HG03520 (cell line): ENCODE data around the gene RASGRP3.
"Not testable (repeated sequence)": the region's sequence is repeated elsewhere in the genome, so short reads cannot be mapped to it uniquely, and the experiment has no call there.

Experiments
- ATAC-seq: cut with Tn5 transposase; IDR thresholded peaks from one replicate; pipeline ENCODE4 v1.9.1; 2021; ENCODE audit warnings: mild to moderate bottlenecking, moderate library complexity; ENCODE audit not compliant: unreplicated experiment

Gene RASGRP3

DNA sequence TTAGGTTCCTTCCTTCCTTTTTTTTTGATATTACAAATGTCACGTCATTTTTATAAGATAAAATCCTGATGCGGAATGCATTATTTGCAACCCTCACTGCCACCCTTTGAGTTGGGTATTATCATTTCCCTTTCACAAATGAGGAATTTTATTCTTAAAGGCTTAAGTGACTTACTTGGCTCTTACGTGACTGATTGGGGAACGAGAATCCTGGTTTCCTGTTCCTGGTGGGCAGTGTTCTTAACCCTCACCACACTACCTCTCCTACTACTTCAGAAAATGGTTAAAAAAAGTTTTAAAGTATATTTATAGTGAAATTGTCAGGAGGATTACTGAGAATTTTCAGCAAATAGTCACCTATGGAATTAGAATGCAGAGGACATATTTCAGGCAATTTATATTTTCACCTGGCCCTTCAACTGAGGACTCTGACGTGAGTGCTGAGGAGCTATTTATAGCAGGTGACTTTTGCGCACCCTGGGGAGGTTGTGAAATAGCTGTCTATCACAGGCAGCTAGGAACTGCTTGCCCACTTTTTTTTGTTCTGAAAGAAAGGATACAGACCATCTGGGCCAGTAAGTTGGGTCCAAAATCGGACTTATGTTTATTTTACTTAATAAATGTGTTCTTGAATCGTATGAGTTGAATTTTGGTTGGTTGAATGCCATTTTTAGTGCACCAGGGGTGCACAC, 18.7 kb upstream of the RASGRP3 start:
- no peak for ATAC-seq

DNA sequence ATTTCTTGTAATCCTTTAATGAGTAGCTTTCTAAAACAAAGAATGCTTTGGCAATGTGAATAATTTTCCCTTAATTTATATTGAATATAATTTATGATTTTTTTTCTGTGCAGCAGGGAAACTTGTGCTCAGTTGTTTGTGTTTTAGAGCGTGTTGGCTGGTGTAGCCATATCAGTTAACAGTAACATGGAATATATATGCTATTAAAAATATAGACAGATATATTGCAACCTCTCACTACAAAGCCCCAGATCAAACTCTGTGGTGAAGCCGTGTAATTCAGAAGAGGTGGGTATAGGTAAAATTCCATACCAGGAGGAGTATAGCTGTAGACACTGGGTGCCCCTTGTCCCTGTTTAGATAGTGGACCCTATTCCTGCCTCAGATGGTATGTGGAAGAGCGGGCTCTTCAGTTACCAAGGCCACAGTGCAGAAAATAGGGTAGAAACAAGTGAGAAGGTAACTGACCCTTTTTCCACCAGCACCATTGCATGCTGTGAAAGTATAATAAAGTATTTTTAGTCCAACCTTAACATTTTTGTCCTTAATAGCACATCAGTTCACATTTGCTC, 18.1 kb upstream of the RASGRP3 start:
- no peak for ATAC-seq

DNA sequence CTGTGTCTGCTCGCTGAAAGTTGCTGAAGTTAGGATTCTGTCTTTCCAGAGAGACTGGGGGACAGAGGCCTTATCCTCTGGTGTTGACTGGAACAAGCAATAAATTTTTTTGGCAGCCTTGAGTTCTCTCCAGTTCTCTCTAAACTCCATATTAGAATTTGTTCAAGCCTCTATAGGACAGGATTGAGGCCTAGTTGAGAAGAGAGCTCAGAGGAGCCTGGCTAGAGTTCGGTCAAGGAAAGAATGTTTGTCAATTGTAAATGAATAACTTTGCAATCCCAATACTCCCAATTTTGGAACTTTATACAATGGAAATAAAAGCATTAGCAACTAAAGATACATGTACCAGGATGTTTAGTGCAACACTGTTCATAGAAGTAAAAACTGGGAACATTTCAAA, 16.7 kb upstream of the RASGRP3 start:
- ATAC-seq = no peak

DNA sequence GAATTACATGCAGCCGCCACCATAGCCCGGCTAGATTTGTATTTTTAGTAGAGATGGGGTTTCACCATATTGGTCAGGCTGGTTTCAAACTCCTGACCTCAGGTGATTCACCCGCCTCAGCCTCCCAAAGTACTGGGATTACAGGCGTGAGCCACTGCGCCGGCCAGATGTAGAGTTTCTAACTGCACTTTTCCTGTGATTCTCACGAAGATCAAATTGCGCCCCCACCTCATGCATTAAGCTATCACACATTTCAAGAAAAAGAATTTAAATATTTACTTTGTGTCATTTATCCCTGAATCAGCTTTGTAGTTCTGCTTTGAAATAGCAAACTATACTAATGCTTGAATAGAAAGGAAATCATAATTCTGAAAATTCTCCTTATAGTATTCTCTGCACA, 13.9 kb upstream of the RASGRP3 start:
- not testable (repeated sequence) for ATAC-seq

DNA sequence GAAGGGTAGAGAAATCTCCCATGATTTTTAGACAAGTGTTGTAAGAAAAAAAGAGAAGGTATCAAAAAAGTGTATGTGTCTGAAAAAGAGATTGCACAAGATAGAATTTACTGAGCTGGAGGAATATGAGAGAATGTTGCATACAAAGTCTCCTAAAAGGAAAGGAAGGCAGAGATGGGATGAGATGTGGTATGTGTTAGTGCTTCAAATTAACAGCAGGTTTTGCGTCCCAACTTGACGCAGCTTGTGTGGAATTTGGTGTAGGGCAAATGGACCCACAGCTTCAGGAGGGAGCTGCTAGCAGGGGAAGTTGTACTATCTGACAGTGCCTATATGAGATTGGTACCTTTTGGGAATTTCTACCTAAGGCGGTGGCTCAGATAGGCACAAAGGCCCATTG, 9.0 kb upstream of the RASGRP3 start:
- ATAC-seq = no peak

DNA sequence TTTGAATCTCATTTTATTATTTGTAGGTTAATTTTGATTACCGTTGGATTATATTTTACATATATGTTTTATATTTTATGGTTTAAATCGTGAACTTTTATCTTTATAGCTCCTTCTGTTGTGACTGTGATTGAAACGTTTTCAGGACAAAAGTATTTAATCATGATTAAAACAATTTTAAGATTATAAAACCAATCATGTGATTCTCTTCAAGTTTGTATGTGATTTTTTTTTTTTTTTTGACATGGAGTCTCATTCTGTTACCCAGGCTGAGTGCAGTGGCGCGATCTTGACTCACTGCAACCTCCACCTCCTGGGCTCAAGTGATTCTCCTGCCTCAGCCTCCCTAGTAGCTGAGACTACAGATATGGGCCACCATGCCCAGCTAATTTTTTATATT, 7.2 kb upstream of the RASGRP3 start:
- no peak for ATAC-seq

DNA sequence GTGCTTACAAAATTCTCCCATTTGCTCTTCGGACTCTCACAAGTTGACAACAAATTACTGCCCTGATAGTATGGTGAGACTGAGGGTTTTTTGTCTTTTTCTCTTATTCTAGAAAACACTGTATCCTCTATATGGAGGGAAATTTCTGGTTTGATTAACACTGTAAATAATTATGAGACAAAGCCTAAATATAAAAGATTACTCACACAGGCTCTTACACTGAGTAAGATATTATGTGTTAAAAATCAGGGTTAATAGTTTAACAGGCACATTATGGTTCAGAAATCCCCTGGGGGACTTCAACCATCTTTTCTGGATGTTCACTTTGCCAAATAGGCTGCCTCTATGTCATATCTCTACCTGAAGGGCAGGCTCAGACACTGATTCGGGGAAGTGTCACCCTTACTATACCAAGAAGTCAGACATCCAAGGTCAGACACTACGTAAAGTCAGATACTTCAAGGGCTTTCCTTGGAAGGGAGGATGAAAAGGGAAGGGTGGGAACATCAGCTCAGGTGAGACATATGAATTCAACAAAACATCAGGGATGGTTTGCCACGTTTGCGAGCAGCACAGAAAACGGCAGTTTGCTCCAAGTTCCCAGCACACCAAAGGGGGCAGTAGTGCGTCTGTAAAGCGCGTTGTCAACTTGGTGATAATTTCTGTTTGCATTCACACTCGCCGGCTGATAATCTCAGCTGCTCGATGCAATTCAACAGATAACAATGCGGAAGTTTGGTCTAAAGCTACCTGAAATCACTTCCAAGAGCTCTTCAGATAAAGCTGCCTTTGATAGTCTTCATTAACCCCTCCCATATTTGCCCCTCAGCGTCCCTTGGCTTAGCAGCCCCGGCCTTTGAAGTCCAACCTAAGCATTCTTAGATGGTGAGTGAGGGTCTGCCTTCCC, 972 bp upstream of the RASGRP3 start:
- ATAC-seq = peak; percentile 47

DNA sequence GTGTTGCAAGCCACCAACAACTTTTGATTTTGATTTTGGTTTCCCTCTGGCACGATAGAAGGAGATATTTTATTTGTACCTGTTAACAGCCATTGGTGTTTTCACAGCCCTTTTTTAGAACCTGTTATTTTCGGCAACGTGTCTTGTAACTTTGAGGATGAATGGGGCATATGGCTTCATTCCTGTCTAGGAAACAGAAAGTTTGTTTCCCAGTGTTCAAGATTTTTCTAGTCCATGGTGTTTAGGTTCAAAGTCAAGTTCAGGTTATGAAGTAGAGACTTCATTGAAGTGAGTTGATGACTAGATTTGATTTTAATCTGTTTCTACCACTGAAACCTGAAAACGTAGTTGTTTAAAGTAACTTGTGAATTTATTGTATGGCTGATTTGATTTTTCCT, 343 bp downstream of the RASGRP3 start:
- ATAC-seq = no peak

DNA sequence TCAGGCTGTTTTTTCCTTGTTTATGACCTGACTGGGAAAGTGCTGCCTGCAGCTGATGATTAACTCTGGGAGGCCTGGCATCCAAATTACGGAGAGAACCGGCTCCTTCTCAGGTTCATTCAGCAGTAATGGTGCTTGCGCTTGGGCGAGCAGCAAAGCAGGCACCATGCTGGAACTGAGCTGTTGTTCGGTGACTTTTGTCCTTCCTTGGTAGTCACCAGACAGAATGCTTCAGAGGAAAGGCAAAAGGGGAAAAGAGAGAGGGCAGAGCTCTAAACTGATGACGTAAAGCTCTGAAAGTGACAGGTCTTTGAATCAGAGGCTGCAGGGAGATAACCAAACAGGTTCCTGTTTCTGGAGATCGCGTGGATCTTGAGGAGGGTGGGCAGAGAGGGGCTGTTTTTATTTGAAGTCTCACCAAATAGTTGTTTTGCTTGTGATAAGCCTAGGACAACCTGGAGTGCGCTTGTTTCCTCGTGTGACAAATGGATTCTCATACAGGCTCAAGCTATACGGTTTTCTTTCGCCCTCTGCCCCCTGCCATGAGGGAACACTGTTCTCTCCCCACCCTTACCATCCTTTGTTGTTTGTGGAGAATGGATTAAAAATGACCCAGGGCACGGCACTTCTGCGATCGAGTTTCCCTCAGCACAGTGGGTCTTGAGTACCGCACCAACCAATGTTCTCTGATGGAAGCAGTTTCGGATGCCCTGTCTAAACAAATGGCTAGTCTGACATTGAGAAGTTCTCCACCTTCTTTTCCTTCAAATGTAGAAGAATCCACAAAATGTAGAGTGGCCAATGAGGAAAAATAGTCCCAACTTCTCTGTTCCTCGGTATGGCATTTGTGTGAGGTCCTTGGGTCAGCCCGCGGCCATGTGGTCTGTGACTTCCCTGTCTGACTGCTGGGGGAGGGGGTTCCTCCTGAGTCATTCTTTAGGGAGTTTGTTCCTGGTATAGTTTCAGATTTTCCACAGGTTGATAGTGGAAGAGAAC, 1.3 kb downstream of the RASGRP3 start:
- ATAC-seq = peak; percentile 20

DNA sequence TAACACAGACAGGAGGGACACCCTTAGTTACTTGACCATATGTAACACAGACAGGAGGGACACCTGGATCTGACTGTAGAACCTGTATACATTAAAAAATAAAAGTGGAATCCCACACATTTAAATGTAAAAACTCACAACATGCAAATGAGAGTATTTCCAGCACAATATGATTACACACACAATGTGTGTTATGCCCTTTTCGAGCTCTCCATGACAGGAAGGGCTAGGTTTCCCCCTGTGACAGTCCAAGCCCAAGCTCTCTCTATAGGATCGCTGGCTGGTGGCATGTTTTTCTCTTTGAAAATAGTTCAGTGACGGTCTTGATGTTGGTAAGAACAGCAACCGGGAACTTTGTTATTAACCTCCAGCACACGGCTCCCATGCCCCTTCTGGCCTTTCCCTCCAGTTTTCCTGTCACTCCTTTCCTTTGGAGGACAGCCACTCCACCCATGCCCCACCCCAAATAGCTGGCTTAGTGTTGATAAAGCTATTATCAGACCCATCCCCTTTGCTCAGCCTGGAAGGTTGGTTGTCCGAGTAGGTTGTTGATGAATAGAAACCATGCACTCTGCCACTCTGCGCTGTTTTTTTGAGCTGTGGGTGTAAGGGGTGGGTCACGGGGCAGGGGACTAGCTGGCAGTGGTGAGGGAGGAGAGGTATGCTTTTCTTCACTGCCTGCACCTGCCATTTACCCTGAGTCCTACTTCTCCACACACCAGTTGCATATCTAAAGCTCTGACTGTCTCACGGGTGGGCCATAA, 2.7 kb downstream of the RASGRP3 start:
- no peak for ATAC-seq

DNA sequence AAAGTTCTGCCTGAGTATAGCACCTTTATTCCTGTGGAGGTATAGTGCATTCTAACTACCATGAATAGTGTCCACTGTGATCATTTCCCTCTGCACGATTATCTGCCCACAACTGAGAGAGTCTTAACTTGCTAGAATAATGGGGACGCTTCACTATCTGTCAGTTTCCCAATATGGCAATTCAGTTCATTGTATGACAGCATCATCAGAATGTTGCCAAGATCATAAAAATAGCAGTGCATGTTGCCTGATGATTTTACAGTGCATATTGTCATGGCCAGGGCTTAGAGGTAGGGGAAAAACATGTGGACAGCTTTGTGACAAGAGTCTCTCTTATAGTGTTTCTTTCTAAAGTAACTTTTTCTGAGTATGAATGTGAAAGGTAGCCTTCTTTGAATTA, 6.1 kb downstream of the RASGRP3 start:
- no peak for ATAC-seq

DNA sequence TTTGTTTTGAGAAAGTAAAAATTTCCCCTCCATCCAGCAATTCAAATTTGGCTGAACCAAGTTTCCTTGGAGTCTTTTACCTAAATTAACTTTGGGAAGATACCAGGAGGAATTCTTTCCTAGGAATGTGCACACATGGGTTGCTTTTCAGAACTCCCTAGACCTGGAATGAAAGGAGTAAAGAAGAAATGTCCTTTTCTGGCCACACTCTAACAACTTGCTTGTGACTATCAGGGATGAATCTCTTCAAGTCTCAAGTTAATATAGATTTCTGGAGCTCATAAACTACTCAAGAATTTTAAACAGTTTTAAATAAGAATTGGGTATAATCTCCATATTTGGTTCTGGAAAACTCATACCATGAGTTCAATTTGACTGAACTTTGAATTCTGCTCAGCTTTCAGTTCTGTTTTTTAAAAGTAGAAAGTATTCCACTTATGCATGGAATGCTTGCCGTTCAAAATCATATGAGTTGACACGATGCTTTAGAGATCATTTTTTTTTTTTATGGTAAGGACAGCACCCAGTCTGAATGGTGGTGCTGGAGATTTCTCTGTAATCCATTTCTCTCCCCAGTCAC, 7.7 kb downstream of the RASGRP3 start:
- peak; percentile 13 for ATAC-seq

DNA sequence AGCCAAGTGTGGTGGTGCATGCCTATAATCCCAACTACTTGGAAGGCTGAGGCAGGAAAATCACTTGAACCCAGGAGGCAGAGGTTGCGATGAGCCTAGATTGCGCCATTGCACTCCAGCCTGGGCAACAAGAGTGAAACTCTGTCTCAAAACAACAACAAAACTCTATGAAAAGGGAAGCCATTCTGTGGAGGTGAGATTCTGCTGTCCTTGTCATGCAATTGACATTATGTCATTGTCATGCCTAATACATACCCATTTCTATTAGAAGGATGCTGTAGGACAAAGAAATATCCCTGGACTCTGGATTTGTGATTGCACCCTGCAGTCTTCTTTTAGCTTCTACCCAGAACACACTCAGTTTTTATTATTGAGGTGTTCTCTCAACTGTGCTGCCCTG, 8.6 kb downstream of the RASGRP3 start:
- ATAC-seq = no peak

DNA sequence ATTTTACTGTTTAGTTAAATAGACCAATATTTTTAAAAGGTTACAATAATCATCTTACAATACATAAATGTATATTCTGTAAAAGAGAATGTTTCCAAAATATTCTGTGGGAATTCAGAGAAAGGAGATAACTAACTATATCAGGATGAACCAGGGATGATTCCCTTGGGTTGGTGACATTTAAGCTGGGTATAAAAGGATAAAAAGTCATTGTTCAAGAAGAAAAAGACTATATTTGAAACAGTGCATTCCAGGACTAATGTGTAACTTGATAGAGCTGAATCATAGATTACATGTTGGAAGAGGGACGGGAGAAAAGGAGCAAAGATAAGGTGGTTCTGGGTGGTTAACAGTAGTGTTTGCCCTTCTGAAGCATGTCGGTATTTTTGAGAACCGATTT, 10.1 kb downstream of the RASGRP3 start:
- ATAC-seq = no peak

DNA sequence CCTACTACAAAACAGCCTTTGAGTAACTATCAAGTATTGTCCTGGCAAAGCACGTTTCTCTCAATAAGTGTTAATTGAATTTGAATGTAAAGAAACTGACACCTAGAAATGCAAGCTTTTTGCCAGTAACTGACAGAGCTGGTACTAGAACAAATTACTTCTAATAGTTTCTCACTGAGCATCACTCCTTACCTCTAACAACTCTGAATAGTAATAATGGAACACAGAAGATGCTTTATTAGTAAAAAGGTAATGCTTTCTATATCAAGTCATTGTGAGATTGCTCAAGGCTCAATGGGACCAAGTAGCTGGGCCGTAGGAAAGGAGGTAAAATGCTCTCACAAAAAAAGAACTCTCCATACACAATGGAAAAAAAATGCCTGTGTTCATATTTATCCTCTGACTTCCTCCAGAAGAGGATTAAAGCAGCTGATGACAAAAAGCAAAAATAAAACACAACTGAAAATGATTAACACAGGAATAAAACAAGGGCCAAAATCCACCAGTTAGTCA, 11.8 kb downstream of the RASGRP3 start:
- ATAC-seq = peak; percentile 49

DNA sequence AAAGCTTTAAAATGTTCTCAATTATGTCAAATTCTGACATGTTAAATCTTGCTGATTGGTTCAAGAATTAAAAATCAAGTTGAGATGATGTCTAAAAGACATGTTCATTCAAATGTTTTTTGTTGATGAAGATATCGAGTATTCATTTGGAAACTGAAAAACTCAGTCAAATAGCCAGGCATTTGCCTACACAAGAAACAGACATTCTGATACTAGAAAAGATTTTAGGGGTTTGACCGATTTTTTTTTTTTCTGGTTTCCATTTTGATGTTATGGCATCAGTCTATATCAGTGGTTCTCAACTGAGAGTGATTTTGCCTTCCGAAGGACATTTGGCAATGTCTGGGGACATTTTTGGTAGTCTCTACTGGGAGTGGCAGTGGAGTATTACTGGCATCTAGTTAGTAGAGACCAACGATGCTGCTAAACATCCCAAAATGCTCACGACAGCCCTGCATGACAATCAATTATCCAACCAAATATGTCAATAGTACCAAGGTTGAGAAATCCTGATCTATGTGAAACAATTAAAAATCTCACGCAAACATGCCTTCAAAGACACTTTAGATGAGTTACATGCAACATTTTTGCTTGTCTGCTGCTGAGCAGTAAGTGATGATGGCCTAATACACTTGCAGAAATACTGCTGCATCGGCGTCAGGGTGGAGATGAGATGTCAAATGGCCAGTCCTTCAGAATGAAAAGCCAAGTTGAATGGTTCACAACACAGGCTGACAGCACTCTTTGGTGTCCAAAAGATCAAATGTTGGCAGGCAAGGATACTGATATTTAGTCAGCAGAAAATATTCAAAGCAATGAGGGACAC, 12.5 kb downstream of the RASGRP3 start:
- ATAC-seq = peak; percentile 40

DNA sequence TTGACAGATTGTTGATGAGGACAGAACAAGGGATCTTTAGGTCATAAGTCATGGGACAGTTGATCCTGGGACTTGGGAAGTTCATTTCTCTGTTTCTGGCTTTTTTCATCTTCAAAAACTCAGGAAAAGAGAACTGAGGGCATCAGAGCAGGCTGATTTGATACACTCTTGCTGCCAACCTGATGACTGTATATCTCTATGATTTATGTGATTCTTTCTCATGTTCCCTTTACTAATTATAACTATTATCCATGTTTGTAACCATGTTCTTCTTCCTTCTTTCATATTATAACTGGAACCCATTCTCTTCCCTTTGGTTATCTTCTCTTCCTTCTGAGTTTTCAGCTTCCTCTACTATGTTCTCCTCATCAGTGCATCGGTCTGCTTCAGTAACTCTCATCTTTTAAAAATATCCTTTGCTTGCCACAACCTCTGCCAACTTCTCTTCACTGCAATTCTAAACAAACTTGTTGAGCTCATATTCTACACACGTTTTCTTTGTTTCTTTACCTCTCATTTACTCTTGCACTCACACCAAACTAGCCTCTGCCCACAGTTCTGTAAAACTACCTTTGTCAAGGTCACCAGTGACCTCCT, 13.5 kb downstream of the RASGRP3 start:
- no peak for ATAC-seq

DNA sequence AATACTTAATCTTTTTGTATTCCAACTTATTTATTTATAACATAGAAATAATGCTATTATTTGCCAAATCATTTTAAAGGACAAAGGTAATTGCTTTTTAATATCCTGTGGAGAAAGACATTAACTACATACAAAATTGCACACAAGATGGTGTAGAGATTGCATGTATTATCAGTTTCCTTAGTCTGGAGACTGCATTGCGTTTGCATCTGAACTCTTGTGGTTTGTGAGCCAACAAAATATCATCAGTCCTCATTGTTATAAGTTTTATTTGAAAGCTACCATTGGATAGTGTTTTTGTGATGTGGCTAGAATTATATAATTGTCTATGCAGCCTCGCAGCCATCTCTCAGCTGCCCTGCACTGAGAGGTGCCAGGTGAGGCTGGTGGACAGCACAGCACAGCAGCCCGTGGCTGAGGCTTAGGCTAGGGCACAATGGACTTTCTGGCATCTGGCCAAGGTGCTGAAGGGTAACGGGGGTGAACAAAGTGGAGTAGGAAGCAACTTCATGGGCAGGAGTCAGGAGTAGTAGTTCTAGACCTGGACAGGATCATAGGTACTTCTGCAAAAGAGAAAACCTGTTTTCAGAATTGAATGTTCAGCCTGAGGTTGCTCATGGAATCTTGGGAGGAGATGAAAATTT, 15.1 kb downstream of the RASGRP3 start:
- no peak for ATAC-seq
